Gastroesophageal sphincter (tissue), 4 donors: Measurements from ENCODE around the gene PDZD8. TPM values are rescaled to one million over a fixed set of nuclear protein-coding genes. Genes with fewer than 3 reads are reported as not detected.

Experiments used
- ATAC-seq: fragments of 150-250 bp; one replicate; pipeline ENCODE4 v1.9.1; 2016; ENCODE audit warnings: mild to moderate bottlenecking, moderate library complexity
- H3K27ac ChIP-seq, 4 donors: fragments of 200-600 bp; sonication (generic) in 3 of 4; 1 replicate in 3 of 4; 2 replicates in 1 of 4; pipeline ENCODE4 v1.5.1; 2016 to 2019
- H3K27me3 ChIP-seq: fragments of 200-600 bp; sonication (generic); one replicate; pipeline ENCODE4 v1.5.1; 2019
- H3K36me3 ChIP-seq, 2 donors: fragments of 200-600 bp; sonication (generic); one replicate each; pipeline ENCODE4 v1.5.1; 2019; ENCODE audit warnings: control low read depth in 1 of 2
- H3K4me1 ChIP-seq, 3 donors: fragments of 200-600 bp; sonication (generic); 1 replicate in 2 of 3; 2 replicates in 1 of 3; pipeline ENCODE4 v1.5.1; 2016 to 2019; ENCODE audit warnings: control low read depth in 2 of 3
- H3K4me3 ChIP-seq, 2 donors: fragments of 200-600 bp; sonication (generic); one replicate each; pipeline ENCODE4 v1.5.1; 2019; ENCODE audit warnings: mild to moderate bottlenecking in 1 of 2, moderate library complexity in 1 of 2
- H3K9me3 ChIP-seq, 3 donors: fragments of 200-600 bp; sonication (generic); one replicate each; pipeline ENCODE4 v1.5.1; 2017 to 2019; ENCODE audit warnings: control low read depth in 2 of 3
- EP300 ChIP-seq: sonication (generic); formaldehyde crosslinking; IDR thresholded peaks from one replicate; pipeline ENCODE4 v1.6.1; 2017; ENCODE audit warnings: antibody characterized with exemption, mild to moderate bottlenecking
- POLR2A ChIP-seq, 2 donors: fragments of 450-650 bp; IDR thresholded peaks; one replicate each; pipeline ENCODE4 v1.6.1; 2017; ENCODE audit warnings: antibody characterized with exemption in 2 of 2, mild to moderate bottlenecking in 2 of 2, moderate library complexity in 1 of 2
- POLR2AphosphoS5 ChIP-seq: sonication (generic); formaldehyde crosslinking; IDR thresholded peaks from one replicate; pipeline ENCODE4 v1.6.1; 2017; ENCODE audit warnings: antibody characterized with exemption
- WGBS, 2 donors: methylation state at CpG; one replicate each; pipeline ENCODE4 v1.1.5; 2018; ENCODE audit warnings: low coverage in 1 of 2; 5-methylcytosine and 5-hydroxymethylcytosine counted together
- total RNA-seq, 4 donors: library from RNA; depleted of rRNA; stranded (reverse); fragments of >200 nt; gene quantifications; one replicate each; pipeline ENCODE4 v1.1.0, GENCODE V29; 2016
- TF ChIP-seq, protein P1 (sequence below), 4 experiments: fragments of 200-600 bp in 2 of 4; fragments of 450-650 bp in 2 of 4; sonication (generic) in 1 of 4; IDR thresholded peaks; one replicate each; pipeline ENCODE4 v1.5.1; 2017 to 2019; ENCODE audit warnings: antibody characterized with exemption in 4 of 4, mild to moderate bottlenecking in 2 of 4, moderate library complexity in 2 of 4

The PDZD8 gene
- total RNA-seq, 4 donors from 2014 or later = 32.8 to 49.2 (median 37.3) TPM

GRCh38 chr10:117367718-117368117, 7.5 kb downstream of the PDZD8 start:
- no peak overlapping the region for H3K4me3 ChIP-seq
- no peaks in the 10 kb centered on the region for H3K27me3 ChIP-seq
- H3K27ac ChIP-seq = no peak overlapping the region
- H3K36me3 ChIP-seq = no peaks in the 10 kb centered on the region
- H3K4me1 ChIP-seq = peaks cover 0 to 68% (median 10%) of the 10 kb centered on the region in 3 donors
- no peak for ATAC-seq
- no peaks in the 10 kb centered on the region for H3K9me3 ChIP-seq
- WGBS, 2 donors = 83 to 100% methylated on average over 2 to 5 of the region's 5 CpGs
- TF ChIP-seq POLR2A (IDR thresholded peaks at IDR 0.05) (no peak), POLR2AphosphoS5 (no peak), EP300 (no peak)
- TF ChIP-seq, protein P1, sequence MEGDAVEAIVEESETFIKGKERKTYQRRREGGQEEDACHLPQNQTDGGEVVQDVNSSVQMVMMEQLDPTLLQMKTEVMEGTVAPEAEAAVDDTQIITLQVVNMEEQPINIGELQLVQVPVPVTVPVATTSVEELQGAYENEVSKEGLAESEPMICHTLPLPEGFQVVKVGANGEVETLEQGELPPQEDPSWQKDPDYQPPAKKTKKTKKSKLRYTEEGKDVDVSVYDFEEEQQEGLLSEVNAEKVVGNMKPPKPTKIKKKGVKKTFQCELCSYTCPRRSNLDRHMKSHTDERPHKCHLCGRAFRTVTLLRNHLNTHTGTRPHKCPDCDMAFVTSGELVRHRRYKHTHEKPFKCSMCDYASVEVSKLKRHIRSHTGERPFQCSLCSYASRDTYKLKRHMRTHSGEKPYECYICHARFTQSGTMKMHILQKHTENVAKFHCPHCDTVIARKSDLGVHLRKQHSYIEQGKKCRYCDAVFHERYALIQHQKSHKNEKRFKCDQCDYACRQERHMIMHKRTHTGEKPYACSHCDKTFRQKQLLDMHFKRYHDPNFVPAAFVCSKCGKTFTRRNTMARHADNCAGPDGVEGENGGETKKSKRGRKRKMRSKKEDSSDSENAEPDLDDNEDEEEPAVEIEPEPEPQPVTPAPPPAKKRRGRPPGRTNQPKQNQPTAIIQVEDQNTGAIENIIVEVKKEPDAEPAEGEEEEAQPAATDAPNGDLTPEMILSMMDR (IDR thresholded peaks at IDR 0.05) = no peak

- Histone ChIP-seq H3K36me3 (no peaks in the 10 kb centered on the region), H3K4me1 (peaks cover 0 to 68% (median 10%) of the 10 kb centered on the region in 3 donors), H3K9me3 (no peaks in the 10 kb centered on the region), H3K4me3 (no peak overlapping the region), H3K27ac (no peak overlapping the region), H3K27me3 (no peaks in the 10 kb centered on the region)
- ATAC-seq = no peak
- TF ChIP-seq EP300 (no peak), POLR2AphosphoS5 (no peak), POLR2A (IDR thresholded peaks at IDR 0.05) (no peak)
- TF ChIP-seq, protein P1 (IDR thresholded peaks at IDR 0.05) = no peak
- WGBS, 2 donors = 70 to 93% methylated on average over 4 of the region's 4 CpGs
Observed at GRCh38 chr10:117366741-117367140, 8.5 kb downstream of the PDZD8 start.

DNA sequence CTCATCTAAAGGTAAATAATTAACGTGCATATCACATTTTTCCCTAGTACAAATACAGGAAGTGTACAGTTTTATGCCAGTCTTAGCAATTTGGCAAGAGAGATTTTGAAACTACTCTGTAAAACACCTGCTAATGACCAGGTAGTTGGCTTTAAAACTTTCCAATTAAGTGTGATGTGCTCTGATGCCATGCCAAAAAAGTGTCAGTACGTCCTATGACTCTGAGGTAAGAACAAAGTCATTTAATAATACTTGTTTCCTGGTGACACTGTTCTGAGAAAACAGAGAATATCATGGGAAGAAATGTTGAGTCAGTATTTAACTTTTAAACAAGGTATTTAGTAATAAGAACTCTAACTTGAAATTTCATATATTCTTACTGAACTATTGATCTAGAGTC, 9.6 kb downstream of the PDZD8 start:
- TF ChIP-seq POLR2AphosphoS5 = no peak
- TF ChIP-seq EP300 = no peak
- TF ChIP-seq POLR2A (IDR thresholded peaks at IDR 0.05) = no peak
- TF ChIP-seq, protein P1 (IDR thresholded peaks at IDR 0.05) = no peak
- 38 to 40% methylated on average over 2 of the region's 2 CpGs for WGBS, 2 donors
- no peaks in the 10 kb centered on the region for H3K27me3 ChIP-seq
- H3K9me3 ChIP-seq = no peaks in the 10 kb centered on the region
- H3K36me3 ChIP-seq = no peaks in the 10 kb centered on the region
- ATAC-seq = no peak
- H3K4me3 ChIP-seq = no peak overlapping the region
- peaks cover 5 to 66% (median 8%) of the 10 kb centered on the region in 3 donors for H3K4me1 ChIP-seq
- no peak overlapping the region for H3K27ac ChIP-seq

GRCh38 chr10:117364110-117364960, 10.9 kb downstream of the PDZD8 start:
- 77 to 82% methylated on average over 6 of the region's 6 CpGs for WGBS, 2 donors
- ATAC-seq = no peak
- peaks cover 5 to 57% (median 6%) of the 10 kb centered on the region in 3 donors for H3K4me1 ChIP-seq
- H3K9me3 ChIP-seq = no peaks in the 10 kb centered on the region
- no peak overlapping the region for H3K4me3 ChIP-seq
- no peak for TF ChIP-seq EP300
- TF ChIP-seq, protein P1 (IDR thresholded peaks at IDR 0.05) = no peak
- no peak for TF ChIP-seq POLR2A (IDR thresholded peaks at IDR 0.05)
- no peak for TF ChIP-seq POLR2AphosphoS5
- no peaks in the 10 kb centered on the region for H3K27me3 ChIP-seq
- no peaks in the 10 kb centered on the region for H3K36me3 ChIP-seq
- no peak overlapping the region for H3K27ac ChIP-seq

- no peak for ATAC-seq
- 54 to 67% methylated on average over 2 of the region's 2 CpGs for WGBS, 2 donors
- no peak for TF ChIP-seq POLR2A (IDR thresholded peaks at IDR 0.05)
- TF ChIP-seq EP300 = no peak
- no peak for TF ChIP-seq POLR2AphosphoS5
- TF ChIP-seq, protein P1 (IDR thresholded peaks at IDR 0.05) = no peak
- Histone ChIP-seq H3K27ac (no peak overlapping the region), H3K4me1 (peaks cover 5 to 51% (median 6%) of the 10 kb centered on the region in 3 donors), H3K4me3 (no peak overlapping the region), H3K36me3 (no peaks in the 10 kb centered on the region), H3K27me3 (no peaks in the 10 kb centered on the region), H3K9me3 (no peaks in the 10 kb centered on the region)
Observed at GRCh38 chr10:117363028-117363427, 12.2 kb downstream of the PDZD8 start.
